Esophagus mucosa (tissue), 1 donor: ENCODE measurements around the gene SPRR3. TPM values are rescaled to one million over a fixed set of nuclear protein-coding genes. Genes with fewer than 3 reads are reported as not detected.

ENCODE experiments used
- total RNA-seq: library from RNA; stranded (reverse); gene quantifications from one replicate; pipeline ENCODE4 v1.2.4, GENCODE V29; 2023
- donor health status: DM: yes; HTN: yes; CAD: no.

SPRR3 gene
- total RNA-seq, 1 donor from 2014 or later, result 10,043 TPM

Other genes with a start within 250 kb of the SPRR3 start
- 3.6 TPM for gene KPRP, start 243.7 kb upstream of the SPRR3 start, total RNA-seq
- gene LCE1F, start 226.6 kb upstream of the SPRR3 start, total RNA-seq, result not detected
- not detected for gene LCE1E, start 215.5 kb upstream of the SPRR3 start, total RNA-seq
- not detected for gene LCE1D, start 205.0 kb upstream of the SPRR3 start, total RNA-seq
- gene LCE1C, start 195.1 kb upstream of the SPRR3 start, total RNA-seq, result 1.00 TPM
- not detected for gene LCE1B, start 189.8 kb upstream of the SPRR3 start, total RNA-seq
- not detected for gene LCE1A, start 174.3 kb upstream of the SPRR3 start, total RNA-seq
- gene LCE6A, start 158.9 kb upstream of the SPRR3 start, total RNA-seq, result not detected
- gene LCE7A, start 141.8 kb upstream of the SPRR3 start, total RNA-seq, result not detected
- gene SMCP, start 123.4 kb upstream of the SPRR3 start, total RNA-seq, result not detected
- gene IVL, start 93.2 kb upstream of the SPRR3 start, total RNA-seq, result 145 TPM
- gene SPRR5, start 54.5 kb upstream of the SPRR3 start, total RNA-seq, result 3.5 TPM
- not detected for gene SPRR4, start 31.1 kb upstream of the SPRR3 start, total RNA-seq
- 1,843 TPM for gene SPRR1A, start 17.7 kb upstream of the SPRR3 start, total RNA-seq
- 2,894 TPM for gene SPRR1B, start 29.5 kb downstream of the SPRR3 start, total RNA-seq
- gene SPRR2D, start 39.4 kb downstream of the SPRR3 start, total RNA-seq, result 1,669 TPM
- gene SPRR2A, start 55.8 kb downstream of the SPRR3 start, total RNA-seq, result 5,244 TPM
- 27.1 TPM for gene SPRR2B, start 69.9 kb downstream of the SPRR3 start, total RNA-seq
- gene SPRR2E, start 92.8 kb downstream of the SPRR3 start, total RNA-seq, result 1,779 TPM
- gene SPRR2F, start 111.8 kb downstream of the SPRR3 start, total RNA-seq, result 198 TPM
- 0.68 TPM for gene SPRR2G, start 149.1 kb downstream of the SPRR3 start, total RNA-seq
- gene LELP1, start 201.7 kb downstream of the SPRR3 start, total RNA-seq, result not detected
- gene PRR9, start 215.8 kb downstream of the SPRR3 start, total RNA-seq, result not detected